Measurements from ENCODE around the gene EPHA7.

Gene EPHA7

GRCh38 chr6:93259332-93259731, 160.0 kb downstream of the EPHA7 start:
- TF ChIP-seq ZNF335 (tag by site-specific recombination; conservative IDR thresholded peaks at IDR 0.05) (peak; percentile 62), ZBTB17 (tag by site-specific recombination; IDR thresholded peaks at IDR 0.05) (0 out of 2 replicates have a peak, but pooled peaks have one; percentile 14), HOXA7 (CRISPR knock-in tag; IDR thresholded peaks at IDR 0.05; ENCODE audit: borderline replicate concordance) (no peak)
- POLR2A ChIA-PET, result interaction anchor here (0.9 kb wide), 1 partner anchor 160 kb away, joined by 3 read pairs; the partner anchor contains the start of gene EPHA7
- no peaks in the 10 kb centered on the region for H3K9me3 ChIP-seq (ENCODE audit: control insufficient read depth, insufficient read depth, low read depth, low read length)
- H3K4me3 ChIP-seq (ENCODE audit: low read depth, low read length), result no peak overlapping the region
- CTCF ChIA-PET, result no interaction called here
- no peaks in the 10 kb centered on the region for H3K4me1 ChIP-seq (ENCODE audit: control insufficient read depth, insufficient read depth, low read length)
- H3K36me3 ChIP-seq (ENCODE audit: control insufficient read depth in 2 of 2, insufficient read depth in 1 of 2, low read length in 2 of 2), result peaks cover 16 to 23% of the 10 kb centered on the region in 2 experiments
- H3K27ac ChIP-seq (ENCODE audit: extremely low read depth, low read depth, low read length), result no peak overlapping the region

DNA sequence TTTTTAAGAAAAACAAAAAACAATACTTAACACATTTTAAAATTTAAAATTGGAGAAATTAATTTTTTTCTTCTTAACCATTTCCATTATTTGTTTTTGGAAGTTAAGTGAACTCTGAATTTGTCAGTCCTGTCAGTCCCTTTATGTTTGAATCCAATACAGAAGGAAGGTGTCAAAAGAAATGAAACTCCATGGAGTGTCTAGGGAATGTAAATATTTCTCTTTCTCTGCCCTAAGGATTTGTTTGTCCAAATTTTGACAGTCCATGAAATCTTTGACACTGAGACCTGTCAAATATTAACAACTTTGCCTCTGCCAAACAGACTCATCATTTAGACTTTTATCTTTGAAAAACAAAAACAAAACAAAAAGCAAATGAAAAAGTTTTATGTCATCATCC, 166.4 kb downstream of the EPHA7 start:
- Histone ChIP-seq H3K27ac (ENCODE audit: extremely low read depth, low read depth, low read length) (no peak overlapping the region), H3K9me3 (ENCODE audit: control insufficient read depth, insufficient read depth, low read depth, low read length) (no peaks in the 10 kb centered on the region), H3K4me1 (ENCODE audit: control insufficient read depth, insufficient read depth, low read length) (no peaks in the 10 kb centered on the region), H3K4me3 (ENCODE audit: low read depth, low read length) (no peak overlapping the region), H3K36me3 (ENCODE audit: control insufficient read depth in 2 of 2, insufficient read depth in 1 of 2, low read length in 2 of 2) (peaks cover 20 to 25% of the 10 kb centered on the region in 2 experiments)
- TF ChIP-seq ZNF391 (tag by site-specific recombination; IDR thresholded peaks at IDR 0.05; ENCODE audit: borderline replicate concordance, low read depth), result no peak
- TF ChIP-seq ZNF555 (tag by site-specific recombination; conservative IDR thresholded peaks at IDR 0.05), result no peak
- TF ChIP-seq ZSCAN30 (tag by site-specific recombination; IDR thresholded peaks at IDR 0.05), result no peak
- no peak for TF ChIP-seq ZNF132 (tag by site-specific recombination; IDR thresholded peaks at IDR 0.05; ENCODE audit: borderline replicate concordance)
- no peak for TF ChIP-seq ZNF776 (tag by site-specific recombination; IDR thresholded peaks at IDR 0.05; ENCODE audit: borderline replicate concordance)
- no peak for TF ChIP-seq ZNF214 (tag by site-specific recombination; IDR thresholded peaks at IDR 0.05; ENCODE audit: borderline replicate concordance)
- TF ChIP-seq REPIN1 (tag by site-specific recombination; IDR thresholded peaks at IDR 0.05; ENCODE audit: low read depth), result no peak
- TF ChIP-seq ZNF426 (tag by site-specific recombination; IDR thresholded peaks at IDR 0.05), result no peak
- no peak for TF ChIP-seq ZSCAN23 (tag by site-specific recombination; IDR thresholded peaks at IDR 0.05)
- no peak for TF ChIP-seq ZNF341 (tag by site-specific recombination; IDR thresholded peaks at IDR 0.05; ENCODE audit: low read depth)
- no peak for TF ChIP-seq ZFP41 (tag by site-specific recombination; IDR thresholded peaks at IDR 0.05; ENCODE audit: borderline replicate concordance)
- no peak for TF ChIP-seq ZBTB48 (tag by site-specific recombination; IDR thresholded peaks at IDR 0.05)
- no peak for TF ChIP-seq ZBTB7A (tag by site-specific recombination; IDR thresholded peaks at IDR 0.05; ENCODE audit: low read depth)
- TF ChIP-seq ZNF280D (tag by site-specific recombination; IDR thresholded peaks at IDR 0.05), result no peak
- ChIA-PET POLR2A (no interaction called here), CTCF (no interaction called here)

GRCh38 chr6:93248631-93249030, 170.7 kb downstream of the EPHA7 start:
- ChIA-PET POLR2A (interaction anchor here (1.4 kb wide), 1 partner anchor 171 kb away, joined by 3 read pairs; no protein-coding TSS in a partner anchor), CTCF (interaction anchor here (1.5 kb wide), 1 partner anchor 15 kb away, joined by 3 read pairs; no protein-coding TSS in a partner anchor)
- Histone ChIP-seq H3K9me3 (ENCODE audit: control insufficient read depth, insufficient read depth, low read depth, low read length) (no peaks in the 10 kb centered on the region), H3K36me3 (ENCODE audit: control insufficient read depth in 2 of 2, insufficient read depth in 1 of 2, low read length in 2 of 2) (peaks cover 14 to 18% of the 10 kb centered on the region in 2 experiments), H3K4me1 (ENCODE audit: control insufficient read depth, insufficient read depth, low read length) (peaks cover 2% of the 10 kb centered on the region; the same call in 1 of the 2 replicates), H3K4me3 (ENCODE audit: low read depth, low read length) (no peak overlapping the region), H3K27ac (ENCODE audit: extremely low read depth, low read depth, low read length) (no peak overlapping the region)
- TF ChIP-seq PRDM6 (tag by site-specific recombination; IDR thresholded peaks at IDR 0.05), result peak; percentile 62
- no peak for TF ChIP-seq ZNF555 (tag by site-specific recombination; conservative IDR thresholded peaks at IDR 0.05)
